ENCODE data around the gene CCSER1.
"Not testable (repeated sequence)": the region's sequence is repeated elsewhere in the genome, so short reads cannot be mapped to it uniquely, and the experiment has no call there.

CCSER1 gene

DNA sequence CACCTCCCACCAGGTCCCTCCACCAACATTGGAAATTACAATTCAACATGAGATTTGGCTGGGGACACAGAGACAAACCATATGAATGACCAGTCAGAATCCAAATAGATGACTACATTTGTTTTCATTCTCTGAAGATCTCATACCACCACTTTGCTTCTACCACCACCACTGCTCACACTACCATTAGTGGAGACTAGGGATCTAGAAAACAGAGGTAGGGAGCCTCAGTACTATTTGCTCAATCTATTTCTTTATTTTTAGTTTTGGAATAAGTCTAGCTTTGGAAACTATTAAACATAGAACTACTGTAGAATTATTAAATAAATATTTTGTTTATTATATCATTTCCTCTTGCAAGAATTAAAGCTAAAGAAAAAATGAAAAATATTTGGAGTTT, 727.9 kb downstream of the CCSER1 start:
- no peak for DNase-seq

DNA sequence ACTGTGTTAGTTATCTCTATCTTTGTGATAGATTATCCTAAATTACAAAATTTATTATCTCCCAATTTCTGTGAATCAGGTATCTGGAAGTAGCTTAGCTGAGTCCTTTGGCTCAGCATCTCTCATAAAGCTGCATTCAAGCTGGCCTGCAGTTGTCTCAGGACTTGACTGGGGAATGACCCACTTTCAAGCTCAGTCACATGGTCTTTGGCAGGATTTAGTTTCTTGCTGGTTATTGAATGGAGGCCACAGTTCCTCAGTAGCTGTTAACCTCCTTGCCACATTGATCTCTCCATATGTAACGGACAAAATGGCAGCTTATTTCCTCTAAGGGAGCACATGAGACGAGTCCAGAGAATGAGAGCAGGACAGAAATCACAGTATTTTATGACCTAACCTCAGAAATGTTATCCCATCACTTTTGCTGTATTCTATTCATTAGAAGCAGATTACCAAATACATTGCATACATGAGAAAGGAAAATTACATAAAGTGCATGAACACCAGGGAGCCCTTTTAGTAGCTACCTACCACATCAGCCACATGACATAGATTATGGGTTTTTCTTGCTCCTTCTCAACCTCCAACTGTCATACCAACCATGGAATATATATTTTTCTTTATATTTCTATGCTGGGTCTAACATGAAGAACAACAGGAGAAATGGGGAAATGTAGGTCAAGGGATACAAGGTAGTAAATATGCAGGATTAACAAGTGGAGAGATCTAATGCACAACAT, 730.1 kb downstream of the CCSER1 start:
- DNase-seq: no peak

DNA sequence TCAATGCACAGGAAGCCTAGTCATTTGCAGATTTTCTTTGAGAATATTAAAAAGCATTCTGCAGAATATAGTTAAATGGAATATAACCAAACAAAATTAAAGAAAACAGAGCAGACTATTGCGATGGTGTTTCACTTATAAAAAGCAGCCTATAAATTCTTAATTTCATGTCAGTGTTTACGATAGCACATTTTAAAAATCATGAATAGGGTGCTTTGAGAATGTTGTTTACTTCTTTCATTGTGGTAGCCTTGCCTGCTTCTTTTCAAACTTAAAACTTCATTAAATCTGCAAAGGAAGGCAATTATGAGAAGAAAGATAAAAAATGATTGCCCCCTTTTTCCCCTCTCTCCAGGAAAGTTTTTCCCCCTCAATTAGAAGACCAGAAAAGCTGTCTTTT, 748.6 kb downstream of the CCSER1 start:
- no peak for DNase-seq

DNA sequence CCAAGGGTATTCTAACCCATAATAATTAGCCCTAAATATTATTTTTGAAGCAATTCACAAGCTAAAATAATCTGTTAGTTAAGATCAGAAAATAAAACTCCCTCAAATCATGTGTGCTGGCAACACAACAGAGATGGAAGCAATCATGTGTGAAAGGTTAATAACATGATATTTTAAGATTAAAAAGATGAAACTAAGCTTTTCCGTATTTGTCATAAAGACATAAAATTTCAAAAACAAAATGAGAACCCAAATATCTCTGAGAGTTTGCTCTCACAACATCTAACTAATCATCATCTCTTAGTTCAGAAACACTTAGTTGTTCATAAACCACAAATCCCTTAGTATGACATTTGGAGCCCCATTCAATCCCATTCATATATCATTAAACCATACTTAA, 749.1 kb downstream of the CCSER1 start:
- no peak for DNase-seq

DNA sequence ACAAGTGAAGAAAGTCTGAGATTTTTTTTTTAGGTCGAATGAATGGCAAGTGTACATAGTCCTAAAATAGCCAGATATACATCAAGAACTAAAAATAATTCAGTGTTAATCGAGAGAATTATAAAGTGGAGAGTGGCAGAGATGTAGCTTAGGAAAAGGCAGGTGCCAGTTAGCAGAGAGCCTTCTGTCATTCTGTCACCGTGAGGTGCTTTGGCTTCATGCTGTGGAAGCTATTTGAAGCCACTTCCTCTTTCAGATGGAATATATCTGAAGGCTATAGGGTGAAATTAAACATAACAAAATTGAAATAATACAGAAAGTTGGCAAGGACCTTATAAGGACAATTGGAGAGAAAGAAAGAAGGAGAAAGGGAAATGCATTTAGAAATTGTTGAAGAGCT, 756.3 kb downstream of the CCSER1 start:
- no peak for DNase-seq

DNA sequence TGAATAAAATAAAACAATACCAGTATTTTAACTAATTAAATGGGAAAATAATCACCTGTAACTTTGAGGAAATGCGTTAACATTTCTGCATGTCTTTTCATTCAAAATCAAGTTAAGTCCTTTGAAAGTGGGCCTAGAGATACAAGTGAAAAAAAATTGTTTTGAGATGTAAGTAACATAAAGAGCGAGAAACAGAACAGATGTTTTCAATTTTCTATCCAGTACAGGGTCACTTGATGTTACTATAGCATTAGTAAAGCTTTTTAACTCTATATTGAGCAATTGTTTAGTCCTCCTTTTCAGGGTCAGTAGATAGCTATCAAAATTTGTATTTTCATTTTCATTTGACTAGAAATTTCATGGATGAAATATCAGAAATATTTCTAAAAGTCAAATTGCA, 761.4 kb downstream of the CCSER1 start:
- no peak for DNase-seq

DNA sequence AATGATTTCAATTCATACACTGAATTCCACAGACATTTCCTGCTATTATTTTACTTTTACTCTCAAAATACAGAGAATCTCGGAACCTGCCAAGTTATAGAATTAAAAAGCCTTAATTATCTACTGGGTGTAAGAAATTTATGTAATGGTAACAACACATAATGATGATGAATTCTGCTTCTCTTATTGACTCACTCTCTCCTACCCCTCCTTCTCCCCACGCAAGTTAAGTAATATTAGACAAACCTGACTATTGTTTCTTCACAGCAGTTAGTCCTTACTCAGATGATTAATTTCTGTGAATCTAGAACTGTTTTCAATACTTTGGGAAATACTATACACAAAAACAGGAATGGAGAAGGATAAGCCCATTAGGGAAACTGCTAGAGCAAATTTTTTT, 762.0 kb downstream of the CCSER1 start:
- DNase-seq: no peak

DNA sequence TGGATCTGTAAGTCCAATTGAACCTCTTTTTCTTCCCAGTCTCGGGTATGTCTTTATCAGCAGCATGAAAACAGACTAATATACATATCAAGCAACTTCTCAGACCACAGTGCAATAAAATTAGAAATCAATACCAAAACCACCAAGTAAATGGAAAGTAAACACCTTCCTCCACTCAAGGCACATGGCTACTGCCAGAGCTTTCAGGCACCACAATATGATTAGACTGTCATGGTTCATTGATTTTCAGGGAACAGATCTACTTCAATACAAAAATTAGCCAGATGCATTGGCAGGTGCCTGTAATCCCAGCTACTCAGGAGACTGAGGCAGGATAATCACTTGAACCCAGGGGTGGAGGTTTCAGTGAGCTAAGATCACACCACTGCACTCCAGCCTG, 776.2 kb downstream of the CCSER1 start:
- DNase-seq: not testable (repeated sequence)

DNA sequence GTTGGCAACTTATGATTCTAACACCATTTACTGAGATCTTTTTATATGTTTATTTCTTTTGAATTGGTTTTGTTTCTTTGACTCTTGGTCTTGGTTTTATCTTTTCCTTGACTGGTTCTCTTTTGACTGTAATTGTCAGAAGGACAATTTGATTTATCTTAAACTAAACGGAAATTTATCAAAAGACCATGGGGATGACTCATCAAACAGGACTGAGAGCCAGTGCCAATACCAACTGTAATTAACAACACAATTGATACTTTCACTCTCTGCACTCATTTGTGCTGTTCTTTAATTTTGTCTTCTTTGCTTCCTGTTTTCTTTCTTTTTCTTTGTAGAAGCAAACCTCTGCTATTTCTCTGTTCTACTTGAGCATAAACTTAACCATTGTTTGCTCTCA, 776.8 kb downstream of the CCSER1 start:
- DNase-seq: no peak

DNA sequence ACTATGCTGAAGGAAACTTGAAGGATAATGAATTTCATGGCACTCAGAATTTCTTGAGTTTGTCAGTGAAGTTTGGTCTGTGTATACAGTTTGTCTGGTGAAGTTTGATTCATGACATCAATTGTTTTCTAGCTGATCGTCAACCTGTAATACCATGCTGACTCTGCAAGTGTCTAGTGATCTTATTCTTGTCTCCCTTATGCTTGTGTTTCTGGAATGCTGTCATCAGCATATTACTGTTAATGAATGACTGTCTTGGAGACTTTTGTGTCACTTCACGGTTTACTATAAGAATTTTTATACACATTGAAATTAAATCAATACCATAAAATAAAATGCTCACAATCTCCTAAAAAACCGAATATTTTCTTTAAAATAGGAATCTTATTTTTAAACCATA, 779.0 kb downstream of the CCSER1 start:
- DNase-seq: no peak

DNA sequence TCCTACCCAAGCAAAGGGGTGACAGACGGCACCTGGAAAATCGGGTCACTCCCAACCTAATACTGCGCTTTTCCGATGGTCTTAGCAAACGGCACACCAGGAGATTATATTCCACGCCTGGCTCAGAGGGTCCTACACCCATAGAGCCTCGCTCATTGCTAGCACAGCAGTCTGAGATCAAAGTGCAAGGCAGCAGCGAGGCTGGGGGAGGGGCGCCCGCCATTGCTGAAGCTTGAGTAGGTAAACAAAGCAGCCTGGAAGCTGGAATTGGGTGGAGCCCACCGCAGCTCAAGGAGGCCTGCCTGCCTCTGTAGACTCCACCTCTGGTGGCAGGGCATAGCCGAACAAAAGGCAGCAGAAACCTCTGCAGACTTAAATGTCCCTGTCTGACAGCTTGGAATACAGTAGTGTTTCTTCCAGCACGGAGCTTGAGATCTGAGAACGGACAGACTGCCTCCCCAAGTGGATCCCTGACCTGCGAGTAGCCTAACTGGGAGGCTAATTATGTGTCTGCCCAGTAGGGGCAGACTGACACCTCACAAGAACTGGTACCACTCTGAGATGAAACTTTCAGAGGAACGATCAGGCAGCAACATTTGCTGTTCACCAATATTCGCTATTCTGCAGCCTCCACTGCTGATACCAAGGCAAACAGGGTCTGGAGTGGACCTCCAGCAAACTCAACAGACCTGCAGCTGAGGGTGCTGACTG, 784.7 kb downstream of the CCSER1 start:
- not testable (repeated sequence) for DNase-seq

DNA sequence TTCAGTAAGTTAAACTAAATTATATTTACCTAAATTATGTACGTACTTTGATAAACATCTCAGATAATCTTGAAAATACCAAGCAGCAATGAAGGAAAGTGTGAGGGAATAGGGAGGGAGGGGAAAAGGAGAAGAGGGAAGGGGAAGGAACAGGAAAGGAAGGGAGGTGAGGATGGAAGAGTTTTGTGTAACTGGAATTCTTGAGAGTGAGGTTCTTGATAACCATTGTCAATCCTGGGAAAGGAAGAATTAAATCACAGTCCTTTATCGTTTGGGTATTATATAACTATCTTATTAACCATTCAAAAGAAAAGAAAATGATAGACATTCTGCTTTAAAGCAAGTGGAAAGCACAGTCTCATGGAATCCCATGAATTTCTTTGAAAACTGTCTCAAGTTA, 795.0 kb downstream of the CCSER1 start:
- no peak for DNase-seq

DNA sequence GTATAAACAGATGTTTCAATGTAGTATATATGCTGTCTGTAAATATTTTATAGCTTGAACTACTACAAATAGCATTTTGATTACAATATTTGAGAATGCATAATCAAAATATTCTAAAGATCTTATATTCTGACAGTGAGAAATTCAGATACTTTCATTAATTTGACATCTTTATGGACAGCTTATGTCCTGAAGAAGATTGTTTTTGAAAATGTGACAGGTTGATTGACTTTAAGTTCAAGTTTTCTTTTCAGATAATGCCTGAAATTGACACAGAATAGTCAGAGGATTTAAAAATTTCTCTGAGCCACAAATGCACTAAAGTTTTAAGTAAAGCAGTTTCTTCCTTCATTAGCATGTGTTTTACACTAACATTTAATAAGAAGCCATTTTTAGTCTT, 799.8 kb downstream of the CCSER1 start:
- no peak for DNase-seq

DNA sequence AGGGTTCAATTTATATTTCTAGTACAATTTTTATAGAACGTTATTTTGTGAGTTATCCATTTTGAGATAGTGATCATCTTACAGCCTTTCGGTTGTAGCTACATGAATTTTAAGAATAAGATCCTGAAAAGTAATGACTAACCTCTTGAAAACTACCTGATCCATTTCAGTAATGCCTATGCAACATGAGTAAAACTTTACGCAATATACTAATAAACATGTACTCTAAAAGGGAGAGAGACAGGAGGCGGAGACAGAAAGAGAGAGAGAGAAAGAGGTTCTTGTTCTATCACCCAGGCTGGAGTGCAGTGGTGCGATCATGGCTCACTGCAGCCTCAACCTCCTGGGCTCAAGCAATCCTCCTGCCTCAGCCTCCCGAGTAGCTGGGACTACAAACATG, 816.1 kb downstream of the CCSER1 start:
- no peak for DNase-seq

DNA sequence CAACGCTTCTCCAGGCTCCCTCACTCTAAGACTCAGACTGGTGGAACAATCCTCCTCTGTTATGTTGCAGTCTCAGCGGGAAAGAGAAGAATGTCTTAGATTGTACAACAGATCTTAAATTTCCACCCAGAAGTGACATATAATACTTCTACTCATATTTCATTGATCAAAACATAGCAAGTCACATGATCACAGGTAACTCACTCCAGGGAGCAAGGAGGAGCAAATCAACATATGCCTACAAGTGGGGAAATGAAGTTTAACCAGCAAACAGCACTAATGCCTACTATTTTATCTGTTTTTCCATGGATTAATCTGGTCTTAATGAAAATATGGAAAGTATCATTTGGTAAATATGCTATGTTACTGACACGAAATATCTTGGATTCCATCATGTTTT, 819.8 kb downstream of the CCSER1 start:
- DNase-seq: no peak

DNA sequence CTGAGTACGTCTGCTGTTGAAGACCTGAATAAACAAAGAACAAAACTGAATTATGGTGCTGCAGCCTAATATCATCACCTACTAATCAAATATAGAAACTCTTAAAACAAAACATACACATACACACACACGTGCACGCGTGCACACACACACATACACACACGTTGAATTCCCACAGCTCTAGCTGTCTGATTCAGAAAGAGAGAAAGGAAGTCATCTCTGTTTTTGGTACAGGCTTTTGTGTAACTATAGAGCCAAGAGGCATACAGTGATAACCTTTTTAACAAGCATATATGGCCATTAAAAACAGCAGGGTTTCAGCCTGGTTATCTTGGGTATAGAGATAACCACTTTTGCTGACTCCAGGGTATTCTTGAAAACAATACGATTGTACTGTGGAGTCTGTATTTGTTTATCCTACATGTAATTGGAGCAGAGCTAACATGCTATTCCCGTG, 823.2 kb downstream of the CCSER1 start:
- no peak for DNase-seq

DNA sequence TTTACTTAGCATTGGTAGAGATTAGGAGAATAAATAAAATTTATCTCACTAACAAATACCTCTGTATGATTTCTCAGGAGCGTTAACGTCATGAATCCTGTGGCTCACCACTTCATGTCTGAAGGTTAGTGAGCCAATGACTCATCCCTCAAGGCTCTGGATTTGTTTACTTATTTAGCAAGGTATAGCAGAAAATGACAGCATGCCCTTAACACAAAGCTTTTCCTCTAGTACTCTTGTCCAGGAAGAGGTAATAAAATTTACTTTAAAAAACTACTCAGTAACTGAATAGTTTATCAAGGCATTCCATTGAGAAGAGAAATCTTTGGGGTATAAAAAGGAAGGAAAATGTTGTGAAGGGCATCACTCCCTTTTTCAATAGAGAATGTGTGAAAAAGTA, 823.8 kb downstream of the CCSER1 start:
- DNase-seq: no peak

DNA sequence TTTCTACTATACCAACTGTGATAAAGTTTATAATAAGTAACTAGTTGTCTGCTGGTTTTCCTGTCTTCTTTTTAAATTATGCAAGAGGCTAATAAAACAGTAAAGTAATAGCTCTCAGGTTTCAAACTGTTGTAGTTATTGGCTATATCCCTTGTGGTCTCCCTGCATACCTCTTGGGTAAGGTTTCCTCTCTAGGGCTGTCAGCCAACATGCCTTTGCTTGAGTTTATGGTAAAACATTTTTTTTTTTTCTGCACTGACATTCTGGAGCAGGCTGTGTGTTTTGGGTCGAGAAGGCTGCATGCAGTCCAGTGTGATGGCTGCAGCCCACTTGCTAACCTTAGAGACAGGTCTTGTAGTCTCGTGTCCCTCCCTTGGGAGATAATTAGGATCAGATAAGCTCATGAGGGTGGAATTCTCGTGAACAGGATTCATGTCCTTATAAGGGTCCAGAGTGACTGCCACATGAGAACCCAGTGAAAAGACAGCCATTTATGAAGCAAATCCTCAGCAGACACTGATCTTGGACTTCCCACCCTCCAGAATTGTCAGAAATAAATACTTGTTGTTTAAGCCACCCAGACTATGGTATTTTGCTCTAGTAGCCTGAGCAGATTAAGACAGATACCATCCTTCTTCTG, 831.2 kb downstream of the CCSER1 start:
- DNase-seq: no peak

DNA sequence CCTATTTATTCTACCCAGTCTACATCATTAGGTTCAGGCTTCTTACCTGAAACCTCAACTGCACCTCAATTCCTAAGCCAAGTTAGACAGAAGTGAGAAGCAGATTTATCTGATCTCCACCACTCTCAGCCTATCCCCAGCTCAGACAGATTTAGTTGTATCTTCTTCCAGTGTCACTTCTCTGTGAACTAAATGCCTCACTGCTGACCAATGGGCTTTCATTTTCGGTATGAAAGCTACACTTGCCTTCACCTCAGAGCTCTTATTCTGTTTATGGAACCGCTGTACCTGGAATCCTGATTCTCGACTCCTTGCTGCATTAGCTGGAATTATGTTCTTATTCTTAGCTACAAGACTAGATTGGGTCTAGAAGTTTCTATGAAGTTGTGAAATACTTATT, 833.2 kb downstream of the CCSER1 start:
- DNase-seq: no peak

DNA sequence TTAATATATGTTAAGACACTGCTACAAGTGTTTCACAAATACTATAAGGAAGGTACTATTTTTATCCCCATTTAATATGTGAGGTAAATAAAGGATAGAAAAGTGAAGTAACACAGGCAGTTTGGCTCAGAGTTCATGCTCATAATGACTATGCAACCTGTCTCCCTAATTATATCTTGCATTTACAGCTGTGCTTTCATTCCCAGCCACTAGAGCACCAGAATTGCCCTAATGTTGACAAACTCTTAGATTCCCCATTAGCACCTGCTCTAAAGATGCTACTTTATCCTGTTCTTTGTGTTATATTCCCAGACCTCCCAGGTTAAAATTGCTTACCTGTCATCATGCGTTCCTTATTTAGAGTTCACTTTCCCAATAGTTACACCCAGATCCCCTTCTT, 833.6 kb downstream of the CCSER1 start:
- no peak for DNase-seq

DNA sequence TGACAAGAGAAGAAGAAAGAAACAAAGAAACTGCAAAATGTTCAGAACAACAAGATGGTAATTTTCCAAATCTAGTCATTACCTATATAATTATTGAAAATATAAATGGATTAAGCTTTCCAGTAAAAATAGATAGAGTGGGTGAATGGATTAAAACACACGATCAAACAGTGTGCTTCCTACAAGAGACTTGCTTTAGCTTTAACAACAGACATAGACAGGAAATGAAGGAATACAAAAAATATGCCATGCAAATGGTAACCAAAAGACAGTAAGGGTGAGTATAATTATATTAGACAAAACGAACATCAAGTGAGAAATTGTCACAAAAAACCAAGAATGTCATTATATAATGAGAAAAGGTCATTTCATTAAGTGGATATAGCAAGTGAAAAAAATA, 842.8 kb downstream of the CCSER1 start:
- no peak for DNase-seq

DNA sequence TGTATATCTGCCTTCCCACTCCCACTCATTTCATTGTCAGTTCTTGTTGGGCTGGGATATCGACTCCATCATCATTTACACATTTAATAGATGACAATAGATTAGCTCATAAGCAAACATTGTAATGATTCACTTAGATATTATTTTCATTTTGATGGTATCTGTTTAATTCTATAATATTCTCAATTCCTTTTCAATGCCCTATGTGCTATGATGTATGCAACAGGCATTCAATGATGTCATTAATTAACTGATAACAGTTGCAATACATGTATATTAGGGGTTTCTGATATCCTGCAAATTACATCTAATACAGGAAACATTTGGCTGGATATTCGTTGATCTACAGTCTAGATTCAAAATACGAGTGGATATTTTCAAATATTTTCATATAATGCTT, 850.5 kb downstream of the CCSER1 start:
- DNase-seq: no peak

DNA sequence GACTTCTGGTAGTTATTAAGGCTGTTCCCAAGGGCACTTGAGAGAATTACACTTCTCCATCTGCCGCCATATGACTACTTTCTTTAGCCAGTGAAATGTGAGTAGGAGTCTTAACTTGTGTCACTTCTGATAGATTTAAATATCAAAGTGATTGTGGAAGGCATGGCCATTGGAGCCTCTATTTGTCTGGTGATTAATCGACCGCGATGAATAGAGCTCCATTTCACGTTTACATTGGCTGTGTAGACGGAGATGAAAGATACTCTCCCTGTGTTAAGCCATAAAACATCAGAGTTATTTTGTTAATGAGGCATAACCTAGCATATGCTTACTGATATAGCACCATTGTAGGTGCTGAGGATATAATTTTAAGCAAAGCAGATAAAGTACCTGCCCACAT, 852.4 kb downstream of the CCSER1 start:
- DNase-seq: no peak

DNA sequence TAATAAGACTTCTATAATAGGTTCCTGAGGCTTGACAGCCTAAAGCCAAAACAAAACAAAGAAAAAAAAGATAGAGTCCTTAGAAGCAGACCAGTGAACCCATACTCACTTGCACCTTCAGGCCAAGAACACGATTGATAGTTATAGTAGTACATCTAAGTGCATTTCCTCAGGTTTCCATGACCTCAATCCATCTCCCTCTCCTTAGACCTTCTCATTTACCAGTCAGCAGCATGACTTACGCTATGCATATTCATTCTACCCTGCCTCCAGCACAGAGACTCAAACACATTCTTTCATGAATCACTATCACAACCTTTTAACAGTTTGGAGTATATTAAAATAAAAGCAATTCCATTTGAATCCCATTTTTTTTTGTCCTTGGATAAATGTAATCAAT, 855.6 kb downstream of the CCSER1 start:
- no peak for DNase-seq

Measured in activated CD4-positive, alpha-beta T cell treated with anti-CD3 and anti-CD28 coated beads, Interleukin-2, Interleukin-6, amounts not matched to agents 100 ng/mL and 50 ng/mL, durations not matched to agents 16 hours and 8 hours (primary cell).